Gastrocnemius medialis (tissue), 4 donors: Measurements from ENCODE around the gene MED9. TPM values are rescaled to one million over a fixed set of nuclear protein-coding genes. Genes with fewer than 3 reads are reported as not detected.
"Not testable (repeated sequence)": the region's sequence is repeated elsewhere in the genome, so short reads cannot be mapped to it uniquely, and the experiment has no call there.

Source experiments
- ATAC-seq, 2 donors: fragments of 150-250 bp; one replicate each; pipeline ENCODE4 v1.9.1; 2016
- DNase-seq, 2 donors: peaks; one replicate each; pipeline ENCODE4 v3.0.0-alpha.2; 2019
- H3K27ac ChIP-seq, 4 donors: fragments of 200-600 bp; sonication (generic); 1 replicate in 1 of 4; 2 replicates in 3 of 4; pipeline ENCODE4 v1.5.1; 2016 to 2018; ENCODE audit warnings: mild to moderate bottlenecking in 2 of 4, moderate library complexity in 1 of 4
- H3K27me3 ChIP-seq, 3 donors: fragments of 200-600 bp; sonication (generic) in 2 of 3; 1 replicate in 1 of 3; 2 replicates in 2 of 3; pipeline versions ENCODE4 v1.5.1 to v1.6.0; 2016 to 2019; ENCODE audit warnings: mild to moderate bottlenecking in 1 of 3, moderate library complexity in 1 of 3
- H3K36me3 ChIP-seq, 2 donors: fragments of 200-600 bp; sonication (generic) in 1 of 2; one replicate each; pipeline ENCODE4 v1.5.1; 2017 to 2018
- H3K4me1 ChIP-seq, 2 donors: fragments of 200-600 bp; sonication (generic) in 1 of 2; one replicate each; pipeline ENCODE4 v1.5.1; 2016 to 2017; ENCODE audit warnings: mild to moderate bottlenecking in 2 of 2
- H3K4me3 ChIP-seq, 4 donors: fragments of 200-600 bp; sonication (generic) in 3 of 4; 1 replicate in 1 of 4; 2 replicates in 3 of 4; pipeline ENCODE4 v1.5.1; 2016 to 2019; ENCODE audit warnings: mild to moderate bottlenecking in 2 of 4
- H3K9me3 ChIP-seq, 3 donors: fragments of 200-600 bp; sonication (generic) in 2 of 3; 1 replicate in 1 of 3; 2 replicates in 2 of 3; pipeline ENCODE4 v1.5.1; 2016 to 2019
- CTCF ChIP-seq, 5 experiments: fragments of 450-650 bp in 3 of 5; fragments of 200-600 bp in 2 of 5; sonication (generic) in 2 of 5; IDR thresholded peaks in 4 of 5; conservative IDR thresholded peaks in 1 of 5; 1 replicate in 4 of 5; 2 replicates in 1 of 5; pipeline ENCODE4 v1.5.1; 2016 to 2019; ENCODE audit warnings: antibody characterized with exemption in 5 of 5, mild to moderate bottlenecking in 3 of 5, moderate library complexity in 3 of 5
- POLR2A ChIP-seq, 2 donors: fragments of 450-650 bp; IDR thresholded peaks; one replicate each; pipeline ENCODE4 v1.6.1; 2017; ENCODE audit warnings: antibody characterized with exemption in 2 of 2, mild to moderate bottlenecking in 2 of 2, moderate library complexity in 2 of 2
- in situ Hi-C, 4 donors: fragments of 200-750 bp; cut with MboI; loops; one replicate each; pipeline versions ENCODE4 v1.15.0 to v1.8.0; 2017; ENCODE audit warnings: low sequenced_read_pairs in 4 of 4
- intact Hi-C: fragments of 100-400 bp; cut with DNase I; formaldehyde crosslinking; loops from one replicate; pipeline ENCODE4 v1.15.1; 2023; ENCODE audit warnings: low total_unique reads
- total RNA-seq, 4 donors: library from RNA; depleted of rRNA; stranded (reverse); fragments of >200 nt; gene quantifications; one replicate each; pipeline versions ENCODE4 v1.1.0 to v1.2.3, GENCODE V29; 2016

The MED9 gene
- total RNA-seq: 10 to 100 TPM; 20.4 to 33.7 (median 27.7) TPM

- ATAC-seq (peak; percentile 96 to 99), DNase-seq (peak; percentile 83 to 91)
- peak in 2 of 5 experiments; percentile 17 to 20 for TF ChIP-seq CTCF (IDR thresholded peaks at IDR 0.05 in 4 of 5, conservative IDR thresholded peaks at IDR 0.05 in 1 of 5)
- TF ChIP-seq POLR2A (IDR thresholded peaks at IDR 0.05): peak; percentile 55 to 78
- in situ Hi-C loops: loop anchor here in 1 of 4 donors (10.0 kb wide), 2 partner anchors 108 to 122 kb away; no protein-coding TSS in a partner anchor
- Histone ChIP-seq H3K27ac (peak within 1 kb of the TSS; percentile 89 to 99 (median 98)), H3K4me3 (peak within 1 kb of the TSS; percentile 68 to 98 (median 97)), H3K36me3 (peaks cover 0 to 7% of the 10 kb centered on the region in 2 donors), H3K4me1 (peaks cover 40 to 46% of the 10 kb centered on the region in 2 donors), H3K27me3 (no peaks in the 10 kb centered on the region), H3K9me3 (no peaks in the 10 kb centered on the region)
- intact Hi-C loops: loop anchor here (2.0 to 5.0 kb wide), 4 partner anchors 16 to 195 kb away; partner anchors contain the start of gene COPS3
Measured at GRCh38 chr17:17476865-17477467, at the start of gene MED9. MED9 (plus strand) TSS chr17:17477000; CDS start chr17:17477042, 42 bp downstream.

- intact Hi-C loops (loop anchor here (10.0 kb wide), 1 partner anchor 64 kb away; no protein-coding TSS in a partner anchor), in situ Hi-C loops (no loop called here)
- TF ChIP-seq POLR2A (IDR thresholded peaks at IDR 0.05): no peak
- TF ChIP-seq CTCF (IDR thresholded peaks at IDR 0.05 in 4 of 5, conservative IDR thresholded peaks at IDR 0.05 in 1 of 5): no peak
- Histone ChIP-seq H3K36me3 (no peaks in the 10 kb centered on the region), H3K9me3 (no peaks in the 10 kb centered on the region), H3K27ac (no peak overlapping the region), H3K4me1 (no peaks in the 10 kb centered on the region), H3K27me3 (no peaks in the 10 kb centered on the region), H3K4me3 (no peak overlapping the region)
- DNase-seq: no peak
- no peak for ATAC-seq
Measured at GRCh38 chr17:17429222-17429621, 47.6 kb upstream of the MED9 start.

- not testable (repeated sequence) for ATAC-seq
Measured at GRCh38 chr17:17430924-17431323, 45.9 kb upstream of the MED9 start.

GRCh38 chr17:17431605-17432004 lies 45.2 kb upstream of the MED9 start:
- Histone ChIP-seq H3K4me1 (no peaks in the 10 kb centered on the region), H3K9me3 (no peaks in the 10 kb centered on the region), H3K27ac (no peak overlapping the region), H3K27me3 (no peaks in the 10 kb centered on the region), H3K4me3 (no peak overlapping the region), H3K36me3 (no peaks in the 10 kb centered on the region)
- DNase-seq: no peak
- TF ChIP-seq POLR2A (IDR thresholded peaks at IDR 0.05) (no peak), CTCF (IDR thresholded peaks at IDR 0.05 in 4 of 5, conservative IDR thresholded peaks at IDR 0.05 in 1 of 5) (no peak)
- ATAC-seq: no peak
- in situ Hi-C loops (no loop called here), intact Hi-C loops (no loop called here)

More at GRCh38 chr17:17430924-17431323, 45.9 kb upstream of the MED9 start:
- H3K27ac ChIP-seq, intact Hi-C loops, DNase-seq, H3K36me3 ChIP-seq, H3K4me1 ChIP-seq, in situ Hi-C loops, H3K9me3 ChIP-seq, H3K27me3 ChIP-seq, H3K4me3 ChIP-seq: not testable (repeated sequence)

- H3K36me3 ChIP-seq: no peaks in the 10 kb centered on the region
- no peaks in the 10 kb centered on the region for H3K27me3 ChIP-seq
- DNase-seq (no peak), ATAC-seq (no peak)
- intact Hi-C loops (no loop called here), in situ Hi-C loops (no loop called here)
- TF ChIP-seq POLR2A (IDR thresholded peaks at IDR 0.05): no peak
- no peak for TF ChIP-seq CTCF (IDR thresholded peaks at IDR 0.05 in 4 of 5, conservative IDR thresholded peaks at IDR 0.05 in 1 of 5)
- H3K27ac ChIP-seq: no peak overlapping the region
- no peak overlapping the region for H3K4me3 ChIP-seq
- no peaks in the 10 kb centered on the region for H3K9me3 ChIP-seq
- H3K4me1 ChIP-seq: no peaks in the 10 kb centered on the region
Measured at GRCh38 chr17:17433000-17433703, 43.6 kb upstream of the MED9 start.
